Neural cell (in vitro differentiated cells): ENCODE measurements around the gene PRG3. TPM values are rescaled to one million over a fixed set of nuclear protein-coding genes. Genes with fewer than 3 reads are reported as not detected.

ENCODE experiments used
- H2AFZ ChIP-seq: fragments of 200-600, 300-800 bp; sonication (generic), shearing (Covaris generic); 2 replicates; pipeline ENCODE4 v1.6.0; 2014; ENCODE audit warnings: low read depth, mild to moderate bottlenecking, antibody characterized with exemption, low read length, moderate library complexity
- H3F3A ChIP-seq: fragments of 200-600 bp; shearing (Covaris generic); 2 replicates; pipeline ENCODE4 v1.6.1; 2016; ENCODE audit warnings: mild to moderate bottlenecking, moderate library complexity, mixed read lengths, antibody characterized with exemption, low read length; ENCODE audit not compliant: insufficient read depth, poor library complexity, severe bottlenecking
- H3K27ac ChIP-seq: fragments of 200-600, 300-800 bp; sonication (generic), shearing (Covaris generic); 2 replicates; pipeline ENCODE4 v1.5.1; 2014; ENCODE audit warnings: mild to moderate bottlenecking, low read length, moderate library complexity
- H3K27me3 ChIP-seq: fragments of 300-800, 200-600 bp; sonication (generic), shearing (Covaris generic); 2 replicates; pipeline ENCODE4 v1.6.0; 2014; ENCODE audit warnings: mild to moderate bottlenecking, low read depth, low read length, moderate library complexity; ENCODE audit not compliant: insufficient read depth
- H3K36me3 ChIP-seq: fragments of 300-800, 200-600 bp; sonication (generic), shearing (Covaris generic); 2 replicates; pipeline ENCODE4 v1.5.1; 2014; ENCODE audit warnings: mild to moderate bottlenecking, antibody characterized with exemption, low read length, moderate library complexity; ENCODE audit not compliant: insufficient read depth
- H3K4me2 ChIP-seq: fragments of 300-800, 200-600 bp; sonication (generic), shearing (Covaris generic); 2 replicates; pipeline ENCODE4 v1.6.0; 2014; ENCODE audit warnings: mild to moderate bottlenecking, low read length
- H3K4me3 ChIP-seq: fragments of 300-800, 200-600 bp; sonication (generic), shearing (Covaris generic); 2 replicates; pipeline ENCODE4 v1.5.1; 2014; ENCODE audit warnings: mild to moderate bottlenecking, low read length, moderate library complexity
- H3K79me2 ChIP-seq: fragments of 200-600 bp; shearing (Covaris generic); replicated peaks from 2 replicates; pipeline ENCODE4 v1.6.0; 2014; ENCODE audit warnings: mild to moderate bottlenecking, low read length, moderate library complexity; ENCODE audit not compliant: insufficient read depth
- H3K9ac ChIP-seq: fragments of 300-800, 200-600 bp; sonication (generic), shearing (Covaris generic); 2 replicates; pipeline ENCODE4 v1.6.1; 2016; ENCODE audit warnings: mild to moderate bottlenecking, low read length, mixed read lengths
- H3K9me2 ChIP-seq: fragments of 200-600 bp; shearing (Covaris generic); 2 replicates; pipeline ENCODE4 v1.6.1; 2016; ENCODE audit warnings: mild to moderate bottlenecking, low read length, mixed read lengths; ENCODE audit not compliant: insufficient read depth
- H3K9me3 ChIP-seq: fragments of 200-600, 300-800 bp; sonication (generic), shearing (Covaris generic); 2 replicates; pipeline ENCODE4 v1.6.1; 2016; ENCODE audit warnings: mild to moderate bottlenecking, mixed run types, low read length, moderate library complexity, mixed read lengths
- H4K20me1 ChIP-seq: fragments of 200-600 bp; shearing (Covaris generic); 2 replicates; pipeline ENCODE4 v1.6.1; 2016; ENCODE audit warnings: mild to moderate bottlenecking, mixed run types; ENCODE audit not compliant: insufficient read depth
- EZH2 ChIP-seq: fragments of 200-600, 300-800 bp; shearing (Covaris generic), sonication (generic); IDR thresholded peaks from 2 replicates; pipeline ENCODE4 v1.6.1; 2014; ENCODE audit warnings: antibody characterized with exemption, low read length, borderline replicate concordance, mild to moderate bottlenecking; ENCODE audit not compliant: insufficient read depth, poor library complexity, severe bottlenecking
- RAD21 ChIP-seq: fragments of 450-650 bp; conservative IDR thresholded peaks from 2 replicates; pipeline ENCODE4 v1.6.1; 2014; ENCODE audit warnings: antibody characterized with exemption, mild to moderate bottlenecking, moderate library complexity
- SMC3 ChIP-seq: fragments of 450-650 bp; conservative IDR thresholded peaks from 2 replicates; pipeline ENCODE4 v1.6.1; 2014; ENCODE audit warnings: antibody characterized with exemption, mild to moderate bottlenecking, moderate library complexity; ENCODE audit not compliant: poor library complexity
- TAF1 ChIP-seq: IDR thresholded peaks from 2 replicates; pipeline ENCODE4 v1.6.1; 2012; ENCODE audit warnings: low read depth
- polyA plus RNA-seq: library from polyadenylated mRNA; depleted of rRNA; stranded (reverse); fragments of >200 nt; gene quantifications from 2 replicates; pipeline ENCODE4 v1.2.3, GENCODE V29; 2014
- TF ChIP-seq, protein P1 (sequence below): IDR thresholded peaks from 2 replicates; pipeline ENCODE4 v1.6.1; 2012; ENCODE audit warnings: borderline replicate concordance

PRG3 gene
- polyA plus RNA-seq, 1 donor from 2014 or later, result not detected

- no peaks in the 10 kb centered on the region for H3K27me3 ChIP-seq
- H2AFZ ChIP-seq, result no peak overlapping the region
- H3K4me2 ChIP-seq, result no peak overlapping the region
- H3K36me3 ChIP-seq, result peaks cover 5% of the 10 kb centered on the region
- no peaks in the 10 kb centered on the region for H3K9me2 ChIP-seq
- peaks cover 22% of the 10 kb centered on the region for H3K79me2 ChIP-seq
- no peaks in the 10 kb centered on the region for H4K20me1 ChIP-seq
- TF ChIP-seq, protein P1, sequence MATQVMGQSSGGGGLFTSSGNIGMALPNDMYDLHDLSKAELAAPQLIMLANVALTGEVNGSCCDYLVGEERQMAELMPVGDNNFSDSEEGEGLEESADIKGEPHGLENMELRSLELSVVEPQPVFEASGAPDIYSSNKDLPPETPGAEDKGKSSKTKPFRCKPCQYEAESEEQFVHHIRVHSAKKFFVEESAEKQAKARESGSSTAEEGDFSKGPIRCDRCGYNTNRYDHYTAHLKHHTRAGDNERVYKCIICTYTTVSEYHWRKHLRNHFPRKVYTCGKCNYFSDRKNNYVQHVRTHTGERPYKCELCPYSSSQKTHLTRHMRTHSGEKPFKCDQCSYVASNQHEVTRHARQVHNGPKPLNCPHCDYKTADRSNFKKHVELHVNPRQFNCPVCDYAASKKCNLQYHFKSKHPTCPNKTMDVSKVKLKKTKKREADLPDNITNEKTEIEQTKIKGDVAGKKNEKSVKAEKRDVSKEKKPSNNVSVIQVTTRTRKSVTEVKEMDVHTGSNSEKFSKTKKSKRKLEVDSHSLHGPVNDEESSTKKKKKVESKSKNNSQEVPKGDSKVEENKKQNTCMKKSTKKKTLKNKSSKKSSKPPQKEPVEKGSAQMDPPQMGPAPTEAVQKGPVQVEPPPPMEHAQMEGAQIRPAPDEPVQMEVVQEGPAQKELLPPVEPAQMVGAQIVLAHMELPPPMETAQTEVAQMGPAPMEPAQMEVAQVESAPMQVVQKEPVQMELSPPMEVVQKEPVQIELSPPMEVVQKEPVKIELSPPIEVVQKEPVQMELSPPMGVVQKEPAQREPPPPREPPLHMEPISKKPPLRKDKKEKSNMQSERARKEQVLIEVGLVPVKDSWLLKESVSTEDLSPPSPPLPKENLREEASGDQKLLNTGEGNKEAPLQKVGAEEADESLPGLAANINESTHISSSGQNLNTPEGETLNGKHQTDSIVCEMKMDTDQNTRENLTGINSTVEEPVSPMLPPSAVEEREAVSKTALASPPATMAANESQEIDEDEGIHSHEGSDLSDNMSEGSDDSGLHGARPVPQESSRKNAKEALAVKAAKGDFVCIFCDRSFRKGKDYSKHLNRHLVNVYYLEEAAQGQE, result no peak
- H3K27ac ChIP-seq, result no peak overlapping the region
- no peaks in the 10 kb centered on the region for H3K9me3 ChIP-seq
- no peak overlapping the region for H3K4me3 ChIP-seq
- H3K9ac ChIP-seq, result no peak overlapping the region
- H3F3A ChIP-seq, result peaks cover 4% of the 10 kb centered on the region
Measured at GRCh38 chr11:57331720-57332119, 49.2 kb downstream of the PRG3 start.

- H3K36me3 ChIP-seq, result peaks cover 6% of the 10 kb centered on the region
- H3K9me2 ChIP-seq, result no peaks in the 10 kb centered on the region
- no peaks in the 10 kb centered on the region for H3K27me3 ChIP-seq
- no peak overlapping the region for H2AFZ ChIP-seq
- H3K79me2 ChIP-seq, result peaks cover 21% of the 10 kb centered on the region
- no peak overlapping the region for H3K27ac ChIP-seq
- H3F3A ChIP-seq, result peaks cover 3% of the 10 kb centered on the region
- no peak overlapping the region for H3K9ac ChIP-seq
- H3K4me3 ChIP-seq, result no peak overlapping the region
- no peak for TF ChIP-seq SMC3
- H3K9me3 ChIP-seq, result no peaks in the 10 kb centered on the region
- no peaks in the 10 kb centered on the region for H4K20me1 ChIP-seq
- H3K4me2 ChIP-seq, result no peak overlapping the region
Measured at GRCh38 chr11:57330029-57330428, 50.9 kb downstream of the PRG3 start.

- Histone ChIP-seq H3K4me3 (no peak overlapping the region), H3F3A (peaks cover 3% of the 10 kb centered on the region), H3K9ac (no peak overlapping the region), H3K27me3 (no peaks in the 10 kb centered on the region), H3K36me3 (peaks cover 6% of the 10 kb centered on the region), H4K20me1 (no peaks in the 10 kb centered on the region), H3K27ac (no peak overlapping the region), H3K9me3 (no peaks in the 10 kb centered on the region), H3K9me2 (no peaks in the 10 kb centered on the region), H2AFZ (no peak overlapping the region), H3K79me2 (peaks cover 9% of the 10 kb centered on the region), H3K4me2 (no peak overlapping the region)
- no peak for TF ChIP-seq EZH2
- TF ChIP-seq RAD21, result no peak
- no peak for TF ChIP-seq TAF1
Measured at GRCh38 chr11:57327721-57328120, 53.2 kb downstream of the PRG3 start.

Other genes with a start within 250 kb of the PRG3 start
- 2.8 and 3.3 TPM in 2 replicates for gene LRRC55, start 199.2 kb downstream of the PRG3 start, polyA plus RNA-seq
- not detected in 2 replicates for gene APLNR, start 143.9 kb downstream of the PRG3 start, polyA plus RNA-seq
- 8.9 and 9.4 TPM in 2 replicates for gene TNKS1BP1, start 56.2 kb downstream of the PRG3 start, polyA plus RNA-seq
- gene SSRP1, start 45.3 kb downstream of the PRG3 start, polyA plus RNA-seq, result 81.1 and 84.7 TPM in 2 replicates
- not detected in 2 replicates for gene P2RX3, start 42.8 kb downstream of the PRG3 start, polyA plus RNA-seq
- not detected in 2 replicates for gene PRG2, start 9.5 kb upstream of the PRG3 start, polyA plus RNA-seq
- gene SLC43A3, start 46.0 kb upstream of the PRG3 start, polyA plus RNA-seq, result 0.33 TPM in 1 of 2 replicates, not detected in the other
- gene RTN4RL2, start 79.4 kb upstream of the PRG3 start, polyA plus RNA-seq, result 0.24 and 0.66 TPM in 2 replicates
- gene SLC43A1, start 134.6 kb upstream of the PRG3 start, polyA plus RNA-seq, result 2.5 and 3.3 TPM in 2 replicates
- 63.6 and 69.5 TPM in 2 replicates for gene TIMM10, start 149.6 kb upstream of the PRG3 start, polyA plus RNA-seq
- gene SMTNL1, start 156.4 kb upstream of the PRG3 start, polyA plus RNA-seq, result not detected in 2 replicates
- gene UBE2L6, start 186.5 kb upstream of the PRG3 start, polyA plus RNA-seq, result 88.0 and 101 TPM in 2 replicates
- 0.22 TPM in 1 of 2 replicates, not detected in the other for gene SERPING1, start 216.5 kb upstream of the PRG3 start, polyA plus RNA-seq